DMS 273 (cell line): Measurements from ENCODE around the gene ELOVL7.
"Not testable (repeated sequence)": the region's sequence is repeated elsewhere in the genome, so short reads cannot be mapped to it uniquely, and the experiment has no call there.

Experiments used
- DNase-seq: peaks from one replicate; lab custom pipeline; 2025; ENCODE audit not compliant: unreplicated experiment; lab: John Stamatoyannopoulos, UW

The ELOVL7 gene

GRCh38 chr5:60843936-60844905, at the start of gene ELOVL7:
TSS of gene ELOVL7 (minus strand) at chr5:60844269. CDS start at chr5:60787397, 56,872 bp downstream.
- peak; percentile 85 for DNase-seq

- DNase-seq = no peak
These were observed 49.5 kb upstream of the ELOVL7 start for GRCh38 chr5:60893521-60893920.

- no peak for DNase-seq
These were observed 47.6 kb upstream of the ELOVL7 start for GRCh38 chr5:60891667-60892066.

- DNase-seq = no peak
These were observed 44.4 kb upstream of the ELOVL7 start for GRCh38 chr5:60888359-60889061.

- no peak for DNase-seq
These were observed 43.7 kb upstream of the ELOVL7 start for GRCh38 chr5:60887746-60888145.

- no peak for DNase-seq
These were observed 43.0 kb upstream of the ELOVL7 start for GRCh38 chr5:60887096-60887495.

- no peak for DNase-seq
These were observed 42.1 kb upstream of the ELOVL7 start for GRCh38 chr5:60886158-60886557.

- DNase-seq = peak; percentile 17
These were observed 39.2 kb upstream of the ELOVL7 start for GRCh38 chr5:60883229-60883628.

GRCh38 chr5:60872892-60873291, 28.8 kb upstream of the ELOVL7 start:
- no peak for DNase-seq

- DNase-seq = no peak
These were observed 26.8 kb upstream of the ELOVL7 start for GRCh38 chr5:60870857-60871256.

- DNase-seq = not testable (repeated sequence)
These were observed 16.5 kb upstream of the ELOVL7 start for GRCh38 chr5:60860572-60860971.

- no peak for DNase-seq
These were observed 12.0 kb upstream of the ELOVL7 start for GRCh38 chr5:60856066-60856465.

GRCh38 chr5:60852940-60853339, 8.9 kb upstream of the ELOVL7 start:
- no peak for DNase-seq

- DNase-seq = no peak
These were observed 8.2 kb upstream of the ELOVL7 start for GRCh38 chr5:60852317-60852716.

GRCh38 chr5:60851626-60852025, 7.6 kb upstream of the ELOVL7 start:
- no peak for DNase-seq

GRCh38 chr5:60846298-60846697, 2.2 kb upstream of the ELOVL7 start:
- DNase-seq = no peak

GRCh38 chr5:60843386-60843935, 608 bp downstream of the ELOVL7 start:
- DNase-seq = peak; percentile 54

GRCh38 chr5:60842871-60843385, 1.1 kb downstream of the ELOVL7 start:
- peak; percentile 41 for DNase-seq

GRCh38 chr5:60841361-60841760, 2.7 kb downstream of the ELOVL7 start:
- DNase-seq = no peak

GRCh38 chr5:60836131-60836530, 7.9 kb downstream of the ELOVL7 start:
- no peak for DNase-seq

GRCh38 chr5:60835554-60835953, 8.5 kb downstream of the ELOVL7 start:
- no peak for DNase-seq
